NK-92 (cell line): ENCODE results near the gene RGS17.
"Not testable (repeated sequence)": the region's sequence is repeated elsewhere in the genome, so short reads cannot be mapped to it uniquely, and the experiment has no call there.

ENCODE experiments used
- DNase-seq: peaks from one replicate; lab custom pipeline; 2025; ENCODE audit not compliant: unreplicated experiment; lab: John Stamatoyannopoulos, UW

Gene RGS17, protein sequence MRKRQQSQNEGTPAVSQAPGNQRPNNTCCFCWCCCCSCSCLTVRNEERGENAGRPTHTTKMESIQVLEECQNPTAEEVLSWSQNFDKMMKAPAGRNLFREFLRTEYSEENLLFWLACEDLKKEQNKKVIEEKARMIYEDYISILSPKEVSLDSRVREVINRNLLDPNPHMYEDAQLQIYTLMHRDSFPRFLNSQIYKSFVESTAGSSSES

DNA sequence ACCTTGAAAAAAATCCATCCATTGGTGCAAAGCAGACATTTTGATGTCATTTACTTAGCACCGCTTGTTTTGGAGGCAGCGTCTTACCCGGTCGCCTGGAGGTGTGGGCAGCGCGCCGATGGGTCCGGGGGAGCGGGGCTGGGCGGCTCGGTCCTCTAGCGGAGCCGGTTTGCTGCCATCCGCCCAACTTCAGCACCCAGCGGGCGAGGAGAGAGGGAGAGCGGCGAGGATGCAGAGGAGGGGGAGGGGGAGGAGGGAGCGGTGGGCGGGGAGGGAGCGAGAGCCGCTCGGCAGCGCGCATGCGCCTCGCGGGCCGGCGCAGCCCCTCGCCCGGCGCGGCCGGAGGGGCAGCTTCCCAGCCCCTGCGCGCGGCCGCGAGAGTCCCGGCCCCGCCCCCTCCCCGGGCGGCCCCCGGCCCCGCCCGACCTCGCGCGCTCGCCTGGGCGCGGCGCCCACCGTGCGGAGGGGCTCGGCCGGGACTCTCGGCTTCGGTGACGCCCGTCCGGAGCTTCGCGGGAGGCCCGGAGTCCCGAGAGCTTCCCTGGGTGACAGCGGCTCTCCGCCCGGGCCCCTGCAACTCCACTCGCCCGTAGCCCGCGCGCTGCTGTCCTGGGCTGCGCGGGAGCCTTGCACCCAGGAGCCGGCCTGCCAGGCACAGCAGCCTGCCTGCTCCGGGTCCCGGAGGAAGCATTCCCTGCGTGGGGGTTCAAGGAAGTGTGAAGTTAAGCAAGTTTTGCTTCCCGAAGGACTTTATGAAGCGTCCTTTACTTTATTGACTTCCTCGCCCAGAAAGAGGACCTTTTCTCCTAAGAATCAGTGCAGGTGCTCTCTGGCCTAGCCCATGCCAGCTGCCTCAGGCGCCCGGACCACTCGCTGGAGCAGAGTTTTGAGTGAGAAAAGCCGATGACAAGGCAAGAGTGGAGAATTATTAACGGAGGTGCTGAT lies at the start of gene RGS17:
Gene RGS17, minus strand, starts transcription at position 246 of the 945 bp plus-strand sequence. CDS start 87,264 bp downstream, outside the sequence.
- no peak for DNase-seq

DNA sequence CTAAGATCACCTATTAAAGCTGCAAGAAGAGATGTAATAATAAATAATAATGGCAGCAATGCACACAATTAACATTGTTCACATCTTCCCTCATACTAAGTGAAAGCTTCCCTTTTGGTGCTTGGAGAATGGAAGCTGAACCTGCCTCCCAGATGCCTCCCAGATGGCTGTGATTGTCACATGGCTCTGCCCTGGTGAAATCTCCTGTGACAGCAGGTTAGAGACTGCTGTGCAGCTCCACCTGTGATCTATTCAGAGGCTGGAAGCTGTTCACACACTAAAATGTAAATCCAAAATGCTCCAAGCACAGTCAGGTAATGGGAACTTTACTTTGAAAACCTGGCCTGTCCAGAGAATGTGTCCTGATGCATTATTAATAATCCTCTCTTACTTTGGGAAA lies 41.7 kb upstream of the RGS17 start:
- DNase-seq: no peak

DNA sequence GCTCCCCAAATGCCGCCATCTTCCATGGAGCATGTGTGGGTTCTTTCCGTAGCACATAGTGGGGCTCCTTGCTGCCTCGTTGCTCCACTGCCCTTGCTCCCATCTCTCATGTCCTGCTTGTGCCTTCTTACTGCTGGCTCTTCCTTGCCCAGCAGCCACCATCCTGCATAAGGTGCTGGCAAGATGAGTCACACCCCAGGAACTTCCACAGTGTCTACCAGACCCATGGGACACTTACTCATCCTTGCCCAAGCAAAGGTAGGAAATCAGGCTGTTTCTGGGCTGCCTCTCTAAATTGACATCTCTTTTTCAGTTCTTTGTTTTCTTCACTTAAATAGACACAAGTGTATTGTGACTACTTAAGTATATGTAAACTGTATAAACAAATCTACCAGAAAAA lies 39.4 kb upstream of the RGS17 start:
- no peak for DNase-seq

DNA sequence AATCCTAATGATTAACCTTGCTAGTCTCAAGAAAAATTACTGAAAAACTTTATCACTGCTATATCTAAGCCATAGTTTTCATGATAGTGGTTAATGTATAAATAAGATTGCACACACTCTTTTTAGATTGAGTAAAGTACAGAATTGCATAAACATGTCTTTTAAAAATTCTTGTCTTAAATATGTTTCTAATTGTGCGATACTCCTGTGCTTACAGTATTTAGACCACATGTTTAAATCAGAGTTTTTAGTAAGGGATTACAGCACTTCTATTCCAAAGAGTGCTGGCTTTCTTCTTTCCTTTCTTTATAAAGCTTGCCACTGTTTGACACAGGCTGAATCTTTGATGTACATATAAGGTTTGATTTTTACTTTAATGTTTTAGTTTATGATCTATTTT lies 36.8 kb upstream of the RGS17 start:
- DNase-seq: no peak

DNA sequence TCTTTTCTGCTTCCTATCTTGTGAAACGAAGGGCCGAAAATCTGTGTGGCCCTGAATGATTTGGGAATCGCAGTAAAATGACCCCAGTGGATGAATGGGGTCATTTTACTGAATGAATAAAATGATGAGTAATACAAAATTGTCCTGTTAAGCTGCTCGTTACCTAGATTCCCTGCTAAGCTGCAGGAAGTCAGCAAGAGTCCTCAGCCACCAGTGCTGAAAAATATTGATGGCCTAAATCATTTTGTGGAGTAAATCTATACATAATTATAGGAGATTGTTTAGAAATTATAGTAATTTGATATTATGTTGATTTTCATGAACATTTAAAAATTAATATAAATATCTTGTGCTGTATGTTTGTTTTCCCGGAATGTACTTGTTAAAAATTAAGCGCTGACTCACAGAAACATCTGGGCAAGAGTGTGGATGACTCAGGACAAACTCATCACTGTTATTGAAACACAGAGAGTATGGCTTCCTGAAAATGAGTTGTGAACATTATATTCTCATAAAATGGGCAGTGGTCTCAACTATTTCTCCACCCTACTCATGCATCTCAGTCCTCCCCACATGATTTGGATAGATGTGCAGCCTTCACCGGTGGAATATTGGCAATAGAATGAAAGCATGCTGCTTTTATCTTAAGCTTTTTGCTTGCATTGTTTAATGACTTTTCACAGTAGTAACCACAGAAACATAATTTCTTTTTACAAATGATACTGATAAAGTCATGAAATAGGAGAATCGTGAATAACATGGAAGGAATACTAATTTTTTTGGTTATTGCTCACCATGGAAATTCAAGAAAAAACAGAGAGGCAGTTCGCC lies 36.2 kb upstream of the RGS17 start:
- DNase-seq: no peak

DNA sequence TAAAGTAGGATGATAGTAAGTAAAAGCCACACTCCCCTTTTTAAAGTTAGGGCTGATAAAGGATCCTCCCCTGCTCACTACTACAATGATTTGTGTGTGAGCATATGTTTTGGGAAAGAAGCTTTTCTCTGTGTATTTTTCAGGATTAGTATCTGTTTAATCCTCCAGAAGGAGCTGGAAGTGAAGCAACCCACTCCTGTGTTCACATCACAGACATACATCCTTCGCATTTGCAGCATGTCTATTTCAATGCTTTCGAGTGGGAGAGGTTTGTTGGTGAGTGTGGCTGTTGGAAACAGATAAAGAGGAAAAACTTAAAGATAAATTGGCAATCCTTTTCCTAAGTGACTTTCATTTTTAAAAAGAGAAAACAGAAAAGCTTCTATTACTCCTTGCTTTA lies 31.6 kb upstream of the RGS17 start:
- no peak for DNase-seq

DNA sequence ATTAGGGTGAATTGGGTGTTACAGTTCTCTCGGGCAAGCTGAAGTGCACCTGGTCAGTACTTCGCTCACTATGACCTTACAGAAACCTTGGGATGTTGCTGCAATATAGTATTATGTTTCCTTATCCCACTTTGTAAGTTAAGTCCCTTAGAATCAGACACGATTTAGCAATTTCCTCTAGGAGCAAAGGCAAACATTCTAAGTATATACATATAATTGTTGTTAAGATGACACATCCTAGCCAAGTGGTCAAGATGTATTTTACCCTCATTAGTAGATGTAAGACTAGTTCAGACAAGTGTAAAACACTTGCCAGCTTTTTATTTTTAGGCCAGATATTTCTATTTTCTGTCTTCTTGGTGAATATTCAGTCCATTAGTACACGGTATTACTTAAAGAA lies 31.1 kb upstream of the RGS17 start:
- DNase-seq: no peak

DNA sequence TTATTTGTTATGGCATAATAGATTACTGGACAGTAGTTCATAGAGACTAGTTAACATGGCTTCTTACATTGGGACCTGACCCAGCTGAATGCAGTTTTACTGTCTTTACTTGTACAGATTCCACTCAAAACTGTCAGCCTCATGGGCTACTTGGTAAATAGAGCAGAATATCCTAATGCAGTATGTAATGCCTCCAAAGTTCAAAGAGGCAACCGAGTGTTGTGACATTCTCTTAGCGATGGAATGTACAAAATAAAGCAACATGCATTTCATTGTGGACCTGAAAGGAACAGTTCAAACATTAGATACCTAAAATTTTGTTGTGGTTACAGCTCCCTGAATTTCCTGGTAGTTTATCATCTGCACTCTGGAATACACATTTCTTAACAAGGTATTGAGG lies 29.1 kb upstream of the RGS17 start:
- no peak for DNase-seq

DNA sequence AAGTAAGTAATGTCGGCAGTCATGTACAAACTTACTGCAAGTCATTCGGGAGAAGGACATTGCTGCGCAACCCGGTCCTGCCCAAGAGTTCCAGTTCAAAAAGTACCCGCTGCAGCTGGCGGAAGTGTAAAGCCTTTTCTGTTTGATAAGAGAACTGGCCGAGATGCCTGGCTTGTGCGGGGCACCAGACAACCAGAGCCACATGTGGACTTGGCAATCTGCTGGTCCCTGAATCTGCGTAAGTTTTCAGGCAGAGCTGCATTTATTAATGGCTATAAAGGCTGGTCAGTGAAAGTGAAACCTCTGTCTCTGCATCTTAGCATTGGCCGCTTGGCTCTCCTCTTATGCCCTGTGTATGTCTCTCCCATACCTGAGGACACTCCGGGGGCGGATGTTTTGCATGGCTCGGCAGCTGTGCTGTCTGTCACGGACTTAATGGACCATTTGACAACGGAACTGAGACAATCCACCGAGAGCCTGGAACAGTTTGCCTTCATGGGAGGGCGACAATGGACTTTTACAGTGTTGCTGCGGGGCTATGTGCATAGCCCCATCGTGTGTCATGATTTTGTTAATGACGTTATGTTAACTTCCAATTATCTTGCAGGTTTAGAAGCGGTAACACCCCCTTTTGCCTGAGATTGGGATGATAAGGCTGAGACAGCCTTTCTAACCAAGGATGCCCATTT lies 19.8 kb upstream of the RGS17 start:
- DNase-seq: no peak

DNA sequence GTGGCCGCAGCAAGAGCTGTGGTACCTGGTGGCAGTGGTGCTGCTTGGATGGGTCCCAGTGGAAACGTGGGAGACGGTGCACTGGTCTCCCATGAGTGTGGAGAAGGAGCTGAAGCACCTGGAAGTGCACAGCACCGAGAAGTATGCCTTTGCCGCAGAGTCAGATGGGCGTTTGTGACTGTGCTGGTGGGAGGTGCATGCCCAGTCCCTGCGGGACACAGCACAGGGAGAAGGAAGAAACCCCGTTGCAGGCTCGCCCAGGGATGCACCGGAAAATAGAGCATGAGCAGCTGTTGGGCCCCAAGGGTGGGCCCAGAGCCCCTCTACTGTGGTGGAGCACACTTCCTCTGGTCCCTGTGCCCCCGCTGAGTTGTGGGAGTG lies 19.3 kb upstream of the RGS17 start:
- DNase-seq: no peak

DNA sequence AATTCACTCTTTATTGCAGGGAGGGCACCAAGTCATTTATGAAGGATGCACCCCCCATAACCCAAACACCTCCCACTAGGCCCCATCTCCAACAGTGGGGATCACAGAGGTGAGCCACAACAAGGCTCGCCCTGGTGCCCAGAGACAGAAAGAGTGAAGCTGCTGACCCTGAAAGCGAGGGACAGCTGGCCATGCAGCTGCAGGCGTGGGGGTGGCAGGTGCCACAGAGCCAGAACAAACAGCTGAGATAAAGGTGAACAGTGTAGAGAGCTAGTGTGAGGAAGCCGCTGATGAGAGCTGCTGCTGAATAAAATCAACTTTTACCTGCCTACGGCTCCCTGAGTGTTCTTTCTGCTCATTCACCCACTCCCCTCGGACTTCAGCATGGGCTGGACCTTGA lies 18.8 kb upstream of the RGS17 start:
- no peak for DNase-seq

DNA sequence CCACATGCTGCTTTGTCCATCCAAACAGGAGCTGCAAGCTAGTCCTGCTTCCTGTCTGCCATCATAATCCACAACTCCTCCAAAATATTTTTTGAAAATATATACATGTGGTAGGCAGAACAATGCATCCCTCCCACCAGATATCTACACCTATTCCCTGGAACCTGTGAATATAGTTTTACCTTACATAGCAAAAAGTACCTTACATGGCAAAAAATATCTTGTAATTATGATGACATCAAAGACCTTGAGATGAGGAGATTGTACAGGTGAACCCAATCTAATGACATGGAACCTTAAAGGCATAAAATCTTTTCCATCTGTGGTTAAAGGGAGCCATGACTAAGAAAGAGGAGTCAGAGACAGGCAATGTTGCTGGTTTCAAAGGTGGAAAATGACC lies 15.3 kb upstream of the RGS17 start:
- DNase-seq: no peak

DNA sequence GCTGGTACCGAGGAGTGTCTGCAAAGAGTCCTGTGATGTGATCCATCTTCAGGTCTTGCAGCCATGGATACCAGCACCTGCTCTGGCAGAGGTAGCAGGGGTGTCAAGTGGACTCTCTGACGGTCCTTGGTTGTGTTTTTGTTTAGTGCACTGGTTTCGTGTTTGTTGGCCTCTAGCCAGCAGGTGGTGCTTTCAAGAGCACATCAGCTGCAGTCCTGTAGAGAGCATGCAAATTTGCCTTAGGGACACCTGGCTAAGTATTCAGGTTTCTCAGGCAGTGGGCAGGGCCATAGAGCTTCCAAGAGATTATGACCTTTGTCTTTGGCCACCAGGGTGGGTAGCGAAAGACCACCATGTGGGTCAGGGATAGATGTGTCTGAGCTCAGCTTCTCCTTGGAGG lies 14.5 kb upstream of the RGS17 start:
- no peak for DNase-seq

DNA sequence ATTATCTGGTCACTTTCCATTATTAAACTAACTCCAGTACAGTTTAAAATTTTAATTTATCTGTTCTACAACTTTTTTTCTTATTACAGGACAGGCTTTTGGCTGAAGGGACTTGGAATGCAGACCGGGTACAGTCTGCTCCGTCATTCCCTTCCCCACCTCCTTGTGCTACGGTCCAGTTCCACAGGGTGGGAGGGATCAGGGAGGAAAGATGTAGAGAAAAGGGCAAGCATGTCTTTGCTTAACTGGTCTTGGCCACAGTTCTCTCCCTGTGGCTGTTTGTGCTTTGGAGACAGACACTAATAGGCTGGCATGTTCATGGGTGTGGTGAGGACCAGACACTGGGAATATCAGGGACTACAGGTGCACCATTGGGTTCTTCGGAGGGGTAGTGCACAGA lies 12.1 kb upstream of the RGS17 start:
- no peak for DNase-seq

DNA sequence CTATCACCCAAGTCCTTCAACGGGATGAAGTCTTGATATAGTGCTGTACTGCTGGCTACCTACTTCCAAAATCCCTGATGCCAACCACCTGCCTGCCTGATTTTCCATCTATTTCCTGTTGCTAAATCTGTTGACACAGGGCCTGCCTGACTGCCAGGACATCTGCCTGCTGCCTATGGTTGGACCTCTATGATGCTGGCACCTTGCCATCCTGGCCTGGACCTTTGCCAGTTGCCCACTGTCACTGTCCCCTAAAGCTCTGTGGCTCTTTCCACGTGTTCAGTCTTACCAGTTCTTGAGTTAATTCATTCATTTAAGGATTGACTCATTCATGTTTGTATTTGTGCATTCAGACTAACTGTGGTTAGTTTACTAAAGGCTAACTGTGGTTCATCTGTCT lies 9.2 kb upstream of the RGS17 start:
- no peak for DNase-seq

DNA sequence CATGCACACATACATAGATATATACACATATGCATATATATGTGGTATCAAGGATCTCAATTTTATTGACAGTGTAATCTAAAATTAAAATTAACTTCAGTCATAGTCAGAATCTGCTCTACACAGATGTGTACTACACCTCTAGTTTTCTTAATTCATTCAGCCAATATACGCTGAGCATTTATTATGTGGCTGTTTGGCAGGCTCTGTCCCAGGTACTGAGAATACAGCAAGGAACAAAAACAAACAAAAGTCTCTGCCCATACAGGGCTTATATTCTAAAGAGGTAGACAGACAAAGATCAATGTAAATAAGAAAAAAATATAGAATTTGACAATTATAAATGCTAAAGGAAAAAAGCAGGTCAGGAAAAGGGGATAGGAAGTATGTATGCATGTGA lies 7.8 kb upstream of the RGS17 start:
- no peak for DNase-seq

DNA sequence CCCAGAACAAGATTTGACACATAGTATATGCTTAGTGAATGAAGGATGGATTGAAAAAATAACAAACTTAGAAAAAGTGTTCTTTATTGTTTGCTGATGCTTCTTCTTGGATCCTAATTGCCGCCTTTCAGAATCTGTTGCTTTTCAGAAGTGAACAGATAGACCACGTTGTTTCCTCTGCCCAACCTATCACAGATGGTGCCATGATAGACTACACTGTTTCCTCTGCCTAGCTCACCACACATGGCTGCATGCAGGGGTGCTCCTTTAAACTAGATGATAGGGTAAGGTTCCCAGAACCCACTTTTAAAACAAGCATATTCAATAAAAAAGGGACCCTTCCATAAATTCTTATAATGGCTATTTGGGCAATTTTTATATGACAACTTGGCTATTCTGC lies 4.6 kb upstream of the RGS17 start:
- DNase-seq: no peak

DNA sequence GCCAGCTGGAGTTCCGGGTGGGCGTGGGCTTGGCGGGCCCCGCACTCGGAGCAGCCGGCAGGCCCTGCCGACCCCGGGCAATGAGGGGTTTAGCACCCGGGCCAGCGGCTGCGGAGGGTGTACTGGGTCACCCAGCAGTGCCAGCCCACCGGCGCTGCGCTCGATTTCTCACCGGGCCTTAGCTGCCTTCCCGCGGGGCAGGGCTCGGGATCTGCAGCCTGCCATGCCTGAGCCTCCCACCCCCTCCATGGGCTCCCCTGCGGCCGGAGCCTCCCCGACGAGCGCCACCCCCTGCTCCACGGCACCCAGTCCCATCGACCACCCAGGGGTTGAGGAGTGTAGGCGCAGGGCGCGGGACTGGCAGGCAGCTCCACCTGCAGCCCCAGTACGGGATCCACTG lies 2.6 kb upstream of the RGS17 start:
- DNase-seq: not testable (repeated sequence)

DNA sequence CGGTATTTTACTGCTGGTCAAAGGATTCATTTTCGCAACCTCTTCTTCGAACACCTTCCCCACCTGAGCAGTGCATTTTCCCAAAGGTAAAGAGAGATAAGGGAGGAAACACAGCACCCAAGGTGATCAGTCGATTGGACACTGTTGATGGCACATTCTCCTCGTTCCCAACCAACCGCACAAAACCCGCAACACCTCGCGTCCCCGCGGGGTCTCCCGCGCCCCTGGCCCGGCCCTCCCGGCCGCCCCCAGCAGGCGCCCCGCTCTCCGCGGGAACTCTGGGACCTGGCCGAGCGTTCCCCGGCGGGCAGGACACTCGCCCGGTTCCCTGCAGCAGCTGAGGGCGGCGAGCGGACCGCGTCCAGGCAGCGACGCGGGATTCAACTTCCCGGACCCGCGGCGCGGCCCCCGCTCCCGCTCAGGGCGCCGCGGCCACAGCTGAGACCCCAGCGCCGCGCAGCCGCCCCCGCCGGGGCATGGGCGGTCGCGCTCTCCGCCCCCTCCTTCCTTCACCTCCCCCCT lies 506 bp downstream of the RGS17 start:
- no peak for DNase-seq

DNA sequence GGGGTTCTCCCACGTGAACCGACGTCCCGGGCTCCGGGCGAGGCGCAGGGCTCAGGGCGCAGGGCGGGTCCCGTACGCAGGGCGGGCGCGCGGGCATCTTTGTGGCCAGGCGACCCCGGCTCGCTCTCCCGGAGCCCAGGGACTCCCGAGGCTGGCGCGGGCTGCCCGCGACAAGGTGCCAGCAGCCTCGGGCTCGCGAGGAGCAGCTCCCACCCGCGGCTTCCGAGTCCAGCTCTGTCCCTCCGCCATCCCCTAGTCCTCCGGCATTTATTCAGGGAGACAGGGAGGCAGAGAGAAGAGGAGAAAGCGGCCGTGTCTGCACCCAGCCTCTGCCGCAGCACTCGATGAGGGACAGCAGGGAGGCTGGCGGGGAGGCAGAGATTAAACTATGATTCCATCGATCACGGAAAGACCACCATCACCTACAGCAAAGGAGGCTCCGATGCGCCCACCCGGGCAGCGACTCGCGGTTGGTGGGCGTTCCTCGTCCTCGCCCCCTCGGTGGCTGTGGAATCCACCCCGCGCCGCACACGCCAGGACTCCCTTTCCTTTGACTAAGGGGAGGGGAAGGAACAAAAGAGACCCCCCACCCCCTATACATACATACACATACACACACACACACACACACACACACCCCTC lies 1.1 kb downstream of the RGS17 start:
- DNase-seq: no peak
